WTC11 (cell line): Measurements from ENCODE around the gene PPP5C. TPM values are rescaled to one million over a fixed set of nuclear protein-coding genes. Genes with fewer than 3 reads are reported as not detected.
A peak's percentile ranks its signal among the peaks of the same experiment; 100 is the strongest.

Experiments
- ATAC-seq: fragments of 200-7000 bp; cut with Tn5 transposase; 2 replicates; pipeline ENCODE4 v1.10.0; 2021; ENCODE audit warnings: mild to moderate bottlenecking, moderate library complexity
- CTCF ChIA-PET: fragments of 300-600 bp; sonication (Branson Sonifier 250); formaldehyde crosslinking; loops from one replicate; lab custom pipeline; 2021; ENCODE audit warnings: antibody characterized with exemption; lab: Charles Lee
- POLR2A ChIA-PET: fragments of 350-600 bp; sonication (Branson Sonifier 250); formaldehyde crosslinking; loops from one replicate; lab custom pipeline; 2021; ENCODE audit warnings: antibody characterized with exemption; lab: Charles Lee
- DNase-seq: peaks from one replicate; pipeline ENCODE4 v3.0.0; 2021; ENCODE audit warnings: low spot score
- H3K27ac Mint-ChIP-seq: 2 replicates; pipeline ENCODE4 v1.8.0; 2021; ENCODE audit warnings: mixed read lengths
- H3K27me3 Mint-ChIP-seq: 2 replicates; pipeline ENCODE4 v1.8.0; 2021; ENCODE audit warnings: low read depth, mild to moderate bottlenecking, moderate library complexity, mixed read lengths
- H3K36me3 Mint-ChIP-seq: 2 replicates; pipeline ENCODE4 v1.8.0; 2021; ENCODE audit warnings: mixed read lengths
- H3K4me1 Mint-ChIP-seq: 2 replicates; pipeline ENCODE4 v1.8.0; 2022; ENCODE audit warnings: mixed read lengths
- H3K4me3 Mint-ChIP-seq: 2 replicates; pipeline ENCODE4 v1.8.0; 2021; ENCODE audit warnings: mild to moderate bottlenecking, moderate library complexity, mixed read lengths
- H3K9me3 Mint-ChIP-seq: 2 replicates; pipeline ENCODE4 v1.8.0; 2021; ENCODE audit warnings: mixed read lengths
- ATF1 ChIP-seq: sonication (generic); formaldehyde crosslinking; IDR thresholded peaks from 2 replicates; pipeline ENCODE4 v1.8.1; 2023; ENCODE audit warnings: mild to moderate bottlenecking, moderate library complexity, missing genetic modification reagents
- CTCF ChIP-seq: fragments of 200-600 bp; IDR thresholded peaks from 2 replicates; pipeline ENCODE4 v1.8.0; 2022; ENCODE audit warnings: antibody characterized with exemption
- E2F5 ChIP-seq: sonication (generic); formaldehyde crosslinking; IDR thresholded peaks from 2 replicates; pipeline ENCODE4 v1.8.1; 2022; ENCODE audit warnings: mild to moderate bottlenecking, moderate library complexity, missing genetic modification reagents
- FOXP1 ChIP-seq: sonication (generic); formaldehyde crosslinking; IDR thresholded peaks from 2 replicates; pipeline ENCODE4 v1.8.0; 2022; ENCODE audit warnings: missing genetic modification reagents, mild to moderate bottlenecking, moderate library complexity, borderline replicate concordance
- GABPB1 ChIP-seq: sonication (generic); formaldehyde crosslinking; IDR thresholded peaks from 2 replicates; pipeline ENCODE4 v1.8.1; 2023; ENCODE audit warnings: mild to moderate bottlenecking, missing genetic modification reagents
- MYBL2 ChIP-seq: sonication (generic); formaldehyde crosslinking; IDR thresholded peaks from 2 replicates; pipeline ENCODE4 v1.8.1; 2023; ENCODE audit warnings: mild to moderate bottlenecking, moderate library complexity, missing genetic modification reagents
- RELA ChIP-seq: sonication (generic); formaldehyde crosslinking; IDR thresholded peaks from 2 replicates; pipeline ENCODE4 v1.8.1; 2022; ENCODE audit warnings: missing genetic modification reagents, mild to moderate bottlenecking, borderline replicate concordance
- RORB ChIP-seq: fragments of 250-450 bp; sonication (Bioruptor Pico); IDR thresholded peaks from 2 replicates; pipeline ENCODE4 v1.9.0; 2021; ENCODE audit warnings: mild to moderate bottlenecking
- SMAD3 ChIP-seq: sonication (generic); formaldehyde crosslinking; IDR thresholded peaks from 2 replicates; pipeline ENCODE4 v1.8.0; 2022; ENCODE audit warnings: missing genetic modification reagents, mild to moderate bottlenecking, borderline replicate concordance
- SP1 ChIP-seq: sonication (generic); formaldehyde crosslinking; conservative IDR thresholded peaks from 2 replicates; pipeline ENCODE4 v1.8.1; 2022; ENCODE audit warnings: missing genetic modification reagents
- TEAD1 ChIP-seq: sonication (generic); formaldehyde crosslinking; IDR thresholded peaks from 2 replicates; pipeline ENCODE4 v1.8.0; 2022; ENCODE audit warnings: mild to moderate bottlenecking, missing genetic modification reagents
- ZNF317 ChIP-seq: sonication (generic); formaldehyde crosslinking; IDR thresholded peaks from 2 replicates; pipeline ENCODE4 v1.8.1; 2023; ENCODE audit warnings: low read depth, mild to moderate bottlenecking, moderate library complexity, missing genetic modification reagents, borderline replicate concordance
- ZNF532 ChIP-seq: fragments of 250-450 bp; sonication (Bioruptor Pico); IDR thresholded peaks from 2 replicates; pipeline ENCODE4 v1.9.0; 2021; ENCODE audit warnings: mild to moderate bottlenecking, borderline replicate concordance
- total RNA-seq: library from RNA; stranded (reverse); gene quantifications from 3 replicates; pipeline ENCODE4 v1.2.3, GENCODE V29; 2021
- TF ChIP-seq, protein P1 (sequence below): sonication (generic); formaldehyde crosslinking; IDR thresholded peaks from 2 replicates; pipeline ENCODE4 v1.8.1; 2022; ENCODE audit warnings: low read depth, mild to moderate bottlenecking, moderate library complexity, missing genetic modification reagents, borderline replicate concordance
- TF ChIP-seq, protein P2 (sequence below): fragments of 250-450 bp; sonication (Bioruptor Pico); IDR thresholded peaks from 2 replicates; pipeline ENCODE4 v1.8.0; 2021; ENCODE audit warnings: mild to moderate bottlenecking

The PPP5C gene
- total RNA-seq, 1 experiment from 2014 or later = 107 TPM

GRCh38 chr19:46404753-46405468 lies 58.0 kb downstream of the PPP5C start:
- peak; percentile 66 for DNase-seq
- CTCF ChIA-PET = interaction anchor here (0.6 to 3.8 kb wide), 21 partner anchors 8 to 326 kb away, joined by 3 to 47 read pairs (median 5); partner anchors contain the start of gene CCDC8
- ATAC-seq = peak; percentile 43

DNA sequence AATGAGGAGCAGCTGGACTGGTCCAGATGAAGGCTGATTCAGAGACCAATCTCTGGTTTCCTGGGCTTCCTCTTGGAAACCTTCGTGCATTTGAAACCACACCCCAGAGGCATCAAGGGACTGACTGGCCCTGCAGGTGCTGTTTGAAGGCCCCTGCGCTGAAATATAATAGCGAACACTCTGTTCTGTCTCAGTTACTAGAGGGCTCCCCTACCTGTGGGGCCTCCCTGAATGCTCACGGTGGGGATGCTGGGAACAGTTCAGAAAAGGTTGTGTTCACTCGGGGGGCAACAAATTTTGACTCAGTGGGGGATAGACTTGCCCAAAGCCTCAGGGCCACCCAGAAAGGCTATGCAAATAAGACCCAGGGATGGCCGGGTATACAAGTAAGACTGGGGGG lies 60.1 kb downstream of the PPP5C start:
- Mint-ChIP-seq H3K4me1 (peaks cover 65% of the 10 kb centered on the region), H3K27ac (no peak overlapping the region), H3K9me3 (no peaks in the 10 kb centered on the region), H3K4me3 (peak overlapping the region; percentile 38), H3K36me3 (peaks cover 13% of the 10 kb centered on the region), H3K27me3 (peaks cover 37% of the 10 kb centered on the region)
- CTCF ChIA-PET = interaction anchor here (2.6 to 3.8 kb wide), 3 partner anchors 12 to 81 kb away, joined by 23 to 47 read pairs (median 25); no protein-coding TSS in a partner anchor
- no peak for TF ChIP-seq MYBL2 (CRISPR knock-in tag)
- TF ChIP-seq, protein P1, sequence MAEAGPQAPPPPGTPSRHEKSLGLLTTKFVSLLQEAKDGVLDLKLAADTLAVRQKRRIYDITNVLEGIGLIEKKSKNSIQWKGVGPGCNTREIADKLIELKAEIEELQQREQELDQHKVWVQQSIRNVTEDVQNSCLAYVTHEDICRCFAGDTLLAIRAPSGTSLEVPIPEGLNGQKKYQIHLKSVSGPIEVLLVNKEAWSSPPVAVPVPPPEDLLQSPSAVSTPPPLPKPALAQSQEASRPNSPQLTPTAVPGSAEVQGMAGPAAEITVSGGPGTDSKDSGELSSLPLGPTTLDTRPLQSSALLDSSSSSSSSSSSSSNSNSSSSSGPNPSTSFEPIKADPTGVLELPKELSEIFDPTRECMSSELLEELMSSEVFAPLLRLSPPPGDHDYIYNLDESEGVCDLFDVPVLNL = no peak
- no peak for DNase-seq
- no peak for ATAC-seq
- POLR2A ChIA-PET = no interaction called here

More at GRCh38 chr19:46404753-46405468, 58.0 kb downstream of the PPP5C start:
- peak overlapping the region; percentile 77 for H3K4me3 Mint-ChIP-seq
- H3K4me1 Mint-ChIP-seq = peaks cover 60% of the 10 kb centered on the region
- peaks cover 40% of the 10 kb centered on the region for H3K27me3 Mint-ChIP-seq
- H3K9me3 Mint-ChIP-seq = no peaks in the 10 kb centered on the region
- no peak for TF ChIP-seq SMAD3 (CRISPR knock-in tag)
- 0 out of 2 replicates have a peak, but pooled peaks have one; percentile 2 for TF ChIP-seq CTCF
- TF ChIP-seq, all 79 proteins: peak for 1
- Mint-ChIP-seq H3K27ac (no peak overlapping the region), H3K36me3 (no peaks in the 10 kb centered on the region)
- POLR2A ChIA-PET = interaction anchor here (0.6 to 3.1 kb wide), 4 partner anchors 8 to 27 kb away, joined by 3 to 20 read pairs (median 6); partner anchors contain the start of gene CCDC8

DNA sequence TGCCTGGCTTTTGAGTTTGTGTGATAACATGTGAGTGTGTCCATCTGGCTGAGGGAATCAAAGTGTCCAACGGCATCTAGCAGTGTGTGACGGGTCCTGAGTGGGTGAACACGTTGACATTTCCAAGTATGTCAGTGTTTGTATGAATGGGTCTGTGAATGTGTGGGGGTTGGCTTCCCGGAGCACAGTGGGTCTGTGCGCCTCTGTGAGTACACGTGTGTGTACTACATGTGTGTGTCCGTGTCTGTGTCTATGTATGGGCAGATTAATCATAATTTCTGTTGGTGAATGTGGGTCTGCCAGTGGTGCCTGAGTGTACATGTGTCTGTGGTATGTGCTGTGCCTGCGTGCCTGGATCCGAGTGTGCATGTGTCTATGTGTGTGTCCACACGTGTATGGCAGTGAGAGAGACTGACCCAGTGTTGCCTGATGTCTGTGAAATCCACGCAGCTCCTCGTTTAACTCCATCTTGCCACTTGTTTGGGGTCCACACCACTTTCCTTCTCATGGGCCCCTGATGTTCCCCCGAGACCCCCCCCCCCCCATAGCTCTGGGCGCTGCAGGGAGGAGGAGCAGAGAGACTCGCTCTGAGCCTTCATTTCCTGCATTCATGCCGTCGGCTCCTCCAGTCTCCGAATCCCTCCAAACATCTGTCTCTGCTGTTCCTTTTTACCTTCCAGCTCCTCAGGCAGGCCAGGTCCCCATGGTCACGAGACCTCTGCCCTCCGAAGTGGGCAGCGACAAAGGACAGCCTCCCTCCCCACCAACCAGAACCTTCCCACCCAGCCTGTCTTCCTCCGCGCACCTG lies 61.2 kb downstream of the PPP5C start:
- no peak for DNase-seq
- no peak for TF ChIP-seq ZNF532 (CRISPR knock-in tag)
- no peak for TF ChIP-seq TEAD1
- TF ChIP-seq ATF1 (CRISPR knock-in tag) = no peak
- TF ChIP-seq ZNF317 (CRISPR knock-in tag) = no peak
- TF ChIP-seq, protein P1 = no peak
- TF ChIP-seq, protein P2, sequence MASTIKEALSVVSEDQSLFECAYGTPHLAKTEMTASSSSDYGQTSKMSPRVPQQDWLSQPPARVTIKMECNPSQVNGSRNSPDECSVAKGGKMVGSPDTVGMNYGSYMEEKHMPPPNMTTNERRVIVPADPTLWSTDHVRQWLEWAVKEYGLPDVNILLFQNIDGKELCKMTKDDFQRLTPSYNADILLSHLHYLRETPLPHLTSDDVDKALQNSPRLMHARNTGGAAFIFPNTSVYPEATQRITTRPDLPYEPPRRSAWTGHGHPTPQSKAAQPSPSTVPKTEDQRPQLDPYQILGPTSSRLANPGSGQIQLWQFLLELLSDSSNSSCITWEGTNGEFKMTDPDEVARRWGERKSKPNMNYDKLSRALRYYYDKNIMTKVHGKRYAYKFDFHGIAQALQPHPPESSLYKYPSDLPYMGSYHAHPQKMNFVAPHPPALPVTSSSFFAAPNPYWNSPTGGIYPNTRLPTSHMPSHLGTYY (CRISPR knock-in tag) = no peak
- no peak for TF ChIP-seq GABPB1 (CRISPR knock-in tag)
- TF ChIP-seq RELA (CRISPR knock-in tag) = no peak
- no peak for TF ChIP-seq RORB (CRISPR knock-in tag)
- TF ChIP-seq SP1 (CRISPR knock-in tag) = no peak; the same call in 1 of the 2 replicates
- no peak for TF ChIP-seq E2F5
- no peak; the same call in 1 of the 2 replicates for TF ChIP-seq FOXP1 (CRISPR knock-in tag)

More for the DNA sequence above, 61.2 kb downstream of the PPP5C start:
- Mint-ChIP-seq H3K9me3 (no peaks in the 10 kb centered on the region), H3K4me1 (peaks cover 66% of the 10 kb centered on the region), H3K27me3 (peaks cover 35% of the 10 kb centered on the region), H3K27ac (peak overlapping the region; percentile 91), H3K4me3 (peak overlapping the region; percentile 81), H3K36me3 (peaks cover 13% of the 10 kb centered on the region)
- POLR2A ChIA-PET = interaction anchor here (0.6 to 1.2 kb wide), 2 partner anchors 33 to 79 kb away, joined by 3 to 8 read pairs; no protein-coding TSS in a partner anchor
- no peak for ATAC-seq
- CTCF ChIA-PET = interaction anchor here (0.6 to 2.0 kb wide), 6 partner anchors 24 to 323 kb away, joined by 3 to 11 read pairs (median 6); no protein-coding TSS in a partner anchor
